Measurements from ENCODE around the gene HSD11B2. TPM values are rescaled to one million over a fixed set of nuclear protein-coding genes. Genes with fewer than 3 reads are reported as not detected.

The HSD11B2 gene
- polyA plus RNA-seq, 1 donor from 2014 or later, result not detected

- peaks cover 4 to 10% (median 5%) of the 10 kb centered on the region in 3 donors for H3K4me1 Mint-ChIP-seq
- H3K27me3 Mint-ChIP-seq, result peaks cover 13% of the 10 kb centered on the region
- H3K9me3 Mint-ChIP-seq, result no peaks in the 10 kb centered on the region
- peaks cover 2% of the 10 kb centered on the region for H3K36me3 Mint-ChIP-seq
- H3K4me3 Mint-ChIP-seq, result no peak overlapping the region
- H3K27ac Mint-ChIP-seq, result no peak overlapping the region
These were observed 11.0 kb upstream of the HSD11B2 start for GRCh38 chr16:67419931-67420330.

GRCh38 chr16:67421030-67421429 is 9.9 kb upstream of the HSD11B2 start:
- H3K9me3 Mint-ChIP-seq, result no peaks in the 10 kb centered on the region
- H3K4me1 Mint-ChIP-seq, result peaks cover 6 to 13% (median 8%) of the 10 kb centered on the region in 3 donors
- H3K27me3 Mint-ChIP-seq, result peaks cover 17% of the 10 kb centered on the region
- H3K4me3 Mint-ChIP-seq, result no peak overlapping the region
- no peak overlapping the region for H3K27ac Mint-ChIP-seq
- no peaks in the 10 kb centered on the region for H3K36me3 Mint-ChIP-seq

GRCh38 chr16:67423015-67423414 is 7.9 kb upstream of the HSD11B2 start:
- peaks cover 13% of the 10 kb centered on the region for H3K27me3 Mint-ChIP-seq
- H3K4me1 Mint-ChIP-seq, result peaks cover 3 to 6% (median 4%) of the 10 kb centered on the region in 3 donors
- no peaks in the 10 kb centered on the region for H3K36me3 Mint-ChIP-seq
- H3K9me3 Mint-ChIP-seq, result no peaks in the 10 kb centered on the region
- peak overlapping the region in 1 of 4 donors; percentile 36 for H3K4me3 Mint-ChIP-seq
- no peak overlapping the region for H3K27ac Mint-ChIP-seq

GRCh38 chr16:67423611-67424260 is 7.2 kb upstream of the HSD11B2 start:
- peaks cover 13% of the 10 kb centered on the region for H3K27me3 Mint-ChIP-seq
- H3K4me1 Mint-ChIP-seq, result peaks cover 3 to 6% (median 4%) of the 10 kb centered on the region in 3 donors
- H3K36me3 Mint-ChIP-seq, result no peaks in the 10 kb centered on the region
- H3K4me3 Mint-ChIP-seq, result peak overlapping the region in 1 of 4 donors; percentile 30
- no peak overlapping the region for H3K27ac Mint-ChIP-seq
- H3K9me3 Mint-ChIP-seq, result no peaks in the 10 kb centered on the region

GRCh38 chr16:67424261-67424615 is 6.7 kb upstream of the HSD11B2 start:
- Mint-ChIP-seq H3K36me3 (no peaks in the 10 kb centered on the region), H3K9me3 (no peaks in the 10 kb centered on the region), H3K4me3 (no peak overlapping the region), H3K4me1 (peaks cover 3 to 6% (median 4%) of the 10 kb centered on the region in 3 donors), H3K27ac (no peak overlapping the region), H3K27me3 (peaks cover 15% of the 10 kb centered on the region)

GRCh38 chr16:67425061-67425460 is 5.9 kb upstream of the HSD11B2 start:
- H3K36me3 Mint-ChIP-seq, result no peaks in the 10 kb centered on the region
- H3K27me3 Mint-ChIP-seq, result peaks cover 16% of the 10 kb centered on the region
- peak overlapping the region in 1 of 3 donors; percentile 48 for H3K27ac Mint-ChIP-seq
- H3K4me1 Mint-ChIP-seq, result peaks cover 3 to 6% (median 4%) of the 10 kb centered on the region in 3 donors
- no peaks in the 10 kb centered on the region for H3K9me3 Mint-ChIP-seq
- H3K4me3 Mint-ChIP-seq, result peak overlapping the region in 1 of 4 donors; percentile 68

- H3K27me3 Mint-ChIP-seq, result peaks cover 19% of the 10 kb centered on the region
- no peak overlapping the region for H3K27ac Mint-ChIP-seq
- H3K9me3 Mint-ChIP-seq, result no peaks in the 10 kb centered on the region
- no peak overlapping the region for H3K4me3 Mint-ChIP-seq
- H3K36me3 Mint-ChIP-seq, result no peaks in the 10 kb centered on the region
- H3K4me1 Mint-ChIP-seq, result peaks cover 3 to 9% (median 4%) of the 10 kb centered on the region in 3 donors
These were observed 5.3 kb upstream of the HSD11B2 start for GRCh38 chr16:67425580-67425979.

- H3K4me1 Mint-ChIP-seq, result peaks cover 3 to 9% (median 4%) of the 10 kb centered on the region in 3 donors
- no peak overlapping the region for H3K27ac Mint-ChIP-seq
- H3K9me3 Mint-ChIP-seq, result no peaks in the 10 kb centered on the region
- no peaks in the 10 kb centered on the region for H3K36me3 Mint-ChIP-seq
- H3K27me3 Mint-ChIP-seq, result peaks cover 19% of the 10 kb centered on the region
- H3K4me3 Mint-ChIP-seq, result no peak overlapping the region
These were observed 4.9 kb upstream of the HSD11B2 start for GRCh38 chr16:67426022-67426421.

GRCh38 chr16:67426950-67427349 is 4.0 kb upstream of the HSD11B2 start:
- Mint-ChIP-seq H3K9me3 (no peaks in the 10 kb centered on the region), H3K4me3 (peak overlapping the region in 3 of 4 donors; percentile 28 to 76 (median 31)), H3K36me3 (no peaks in the 10 kb centered on the region)

GRCh38 chr16:67428146-67428731 is 2.7 kb upstream of the HSD11B2 start:
- no peaks in the 10 kb centered on the region for H3K36me3 Mint-ChIP-seq
- H3K4me3 Mint-ChIP-seq, result peak overlapping the region in 3 of 4 donors; percentile 41 to 51 (median 45)
- no peak overlapping the region for H3K27ac Mint-ChIP-seq
- peaks cover 4 to 14% (median 10%) of the 10 kb centered on the region in 3 donors for H3K4me1 Mint-ChIP-seq
- H3K27me3 Mint-ChIP-seq, result peaks cover 30% of the 10 kb centered on the region
- H3K9me3 Mint-ChIP-seq, result no peaks in the 10 kb centered on the region

More at GRCh38 chr16:67426950-67427349, 4.0 kb upstream of the HSD11B2 start:
- peaks cover 24% of the 10 kb centered on the region for H3K27me3 Mint-ChIP-seq
- H3K4me1 Mint-ChIP-seq, result peaks cover 4 to 9% (median 5%) of the 10 kb centered on the region in 3 donors
- no peak overlapping the region for H3K27ac Mint-ChIP-seq

GRCh38 chr16:67429053-67429798 is 1.7 kb upstream of the HSD11B2 start:
- Mint-ChIP-seq H3K36me3 (no peaks in the 10 kb centered on the region), H3K4me1 (peaks cover 4 to 16% (median 12%) of the 10 kb centered on the region in 3 donors), H3K27ac (no peak overlapping the region), H3K27me3 (peaks cover 30% of the 10 kb centered on the region), H3K9me3 (no peaks in the 10 kb centered on the region), H3K4me3 (peak overlapping the region; percentile 30 to 70 (median 56))

GRCh38 chr16:67429799-67430503 is 970 bp upstream of the HSD11B2 start:
- H3K4me3 Mint-ChIP-seq, result peak overlapping the region; percentile 62 to 82 (median 78)
- H3K4me1 Mint-ChIP-seq, result peaks cover 4 to 16% (median 14%) of the 10 kb centered on the region in 3 donors
- no peaks in the 10 kb centered on the region for H3K9me3 Mint-ChIP-seq
- peak overlapping the region in 1 of 3 donors; percentile 27 for H3K27ac Mint-ChIP-seq
- H3K27me3 Mint-ChIP-seq, result peaks cover 27% of the 10 kb centered on the region
- no peaks in the 10 kb centered on the region for H3K36me3 Mint-ChIP-seq

GRCh38 chr16:67430504-67430976 is 381 bp upstream of the HSD11B2 start:
- Mint-ChIP-seq H3K4me3 (peak overlapping the region; percentile 62 to 82 (median 78)), H3K4me1 (peaks cover 0 to 18% (median 14%) of the 10 kb centered on the region in 3 donors), H3K27me3 (peaks cover 23% of the 10 kb centered on the region), H3K9me3 (no peaks in the 10 kb centered on the region), H3K36me3 (no peaks in the 10 kb centered on the region), H3K27ac (peak overlapping the region in 1 of 3 donors; percentile 27)

GRCh38 chr16:67431775-67432505 is 1.0 kb downstream of the HSD11B2 start:
- Mint-ChIP-seq H3K27me3 (peaks cover 23% of the 10 kb centered on the region), H3K27ac (no peak overlapping the region), H3K36me3 (peaks cover under 1% of the 10 kb centered on the region), H3K4me3 (peak overlapping the region; percentile 29 to 63 (median 50)), H3K9me3 (no peaks in the 10 kb centered on the region), H3K4me1 (peaks cover 0 to 20% (median 13%) of the 10 kb centered on the region in 3 donors)

All from IgD-negative memory B cell (primary cell).